Testis (tissue), 3 donors: ENCODE results near the gene ADD3. TPM values are rescaled to one million over a fixed set of nuclear protein-coding genes. Genes with fewer than 3 reads are reported as not detected.

ENCODE experiments used
- DNase-seq: peaks from one replicate; pipeline ENCODE4 v3.0.0-alpha.2; 2019
- H3K27ac ChIP-seq, 2 donors: fragments of 200-600 bp; sonication (generic); one replicate each; pipeline ENCODE4 v1.5.1; 2019
- H3K27me3 ChIP-seq: fragments of 200-600 bp; sonication (generic); one replicate; pipeline ENCODE4 v1.5.1; 2019
- H3K36me3 ChIP-seq: fragments of 200-600 bp; sonication (generic); one replicate; pipeline ENCODE4 v1.5.1; 2017; ENCODE audit warnings: low read depth; ENCODE audit errors: missing control alignments
- H3K4me1 ChIP-seq: fragments of 200-600 bp; sonication (generic); one replicate; pipeline ENCODE4 v1.5.1; 2019
- H3K4me3 ChIP-seq, 2 donors: fragments of 200-600 bp; sonication (generic); one replicate each; pipeline ENCODE4 v1.5.1; 2017 to 2019
- H3K9me3 ChIP-seq: fragments of 200-600 bp; sonication (generic); one replicate; pipeline ENCODE4 v1.5.1; 2017
- POLR2A ChIP-seq: fragments of 450-650 bp; IDR thresholded peaks from one replicate; pipeline ENCODE4 v1.6.1; 2017; ENCODE audit warnings: antibody characterized with exemption, mild to moderate bottlenecking, moderate library complexity
- WGBS, 2 donors: methylation state at CpG; one replicate each; pipeline ENCODE4 v1.1.5; 2018; 5-methylcytosine and 5-hydroxymethylcytosine counted together
- intact Hi-C: fragments of 100-400 bp; cut with DNase I; formaldehyde crosslinking; loops from one replicate; pipeline ENCODE4 v1.15.1; 2023; ENCODE audit warnings: low total_unique reads
- polyA plus RNA-seq: library from polyadenylated mRNA; stranded (reverse); fragments of 350-450 nt; fragmentation: Illumina TruSeq; extraction: RNeasy Lipid Tissue Mini Kit (QIAGEN cat#74804); gene quantifications from one replicate; pipeline ENCODE4 v1.2.3, GENCODE V29; 2014; ENCODE audit warnings: low read depth, low replicate concordance; ENCODE audit not compliant: insufficient read depth
- total RNA-seq, 2 donors: library from RNA; depleted of rRNA; stranded (reverse); fragments of >200 nt; gene quantifications; one replicate each; pipeline ENCODE4 v1.2.3, GENCODE V29; 2016
- TF ChIP-seq, protein P1 (sequence below), 3 experiments: fragments of 450-650 bp in 2 of 3; fragments of 200-600 bp in 1 of 3; sonication (generic) in 1 of 3; IDR thresholded peaks; one replicate each; pipeline ENCODE4 v1.5.1; 2016 to 2019; ENCODE audit warnings: antibody characterized with exemption in 3 of 3, mild to moderate bottlenecking in 2 of 3, moderate library complexity in 1 of 3

The ADD3 gene
- total and polyA plus RNA-seq, 3 donors from 2014 or later = 155 to 394 (median 240) TPM

GRCh38 chr10:110023785-110024465, 16.1 kb downstream of the ADD3 start:
- H3K4me3 ChIP-seq = no peak overlapping the region
- H3K4me1 ChIP-seq = no peaks in the 10 kb centered on the region
- intact Hi-C loops = no loop called here
- 74 to 81% methylated on average over 4 of the region's 4 CpGs for WGBS, 2 donors
- H3K9me3 ChIP-seq = no peaks in the 10 kb centered on the region
- TF ChIP-seq, protein P1, sequence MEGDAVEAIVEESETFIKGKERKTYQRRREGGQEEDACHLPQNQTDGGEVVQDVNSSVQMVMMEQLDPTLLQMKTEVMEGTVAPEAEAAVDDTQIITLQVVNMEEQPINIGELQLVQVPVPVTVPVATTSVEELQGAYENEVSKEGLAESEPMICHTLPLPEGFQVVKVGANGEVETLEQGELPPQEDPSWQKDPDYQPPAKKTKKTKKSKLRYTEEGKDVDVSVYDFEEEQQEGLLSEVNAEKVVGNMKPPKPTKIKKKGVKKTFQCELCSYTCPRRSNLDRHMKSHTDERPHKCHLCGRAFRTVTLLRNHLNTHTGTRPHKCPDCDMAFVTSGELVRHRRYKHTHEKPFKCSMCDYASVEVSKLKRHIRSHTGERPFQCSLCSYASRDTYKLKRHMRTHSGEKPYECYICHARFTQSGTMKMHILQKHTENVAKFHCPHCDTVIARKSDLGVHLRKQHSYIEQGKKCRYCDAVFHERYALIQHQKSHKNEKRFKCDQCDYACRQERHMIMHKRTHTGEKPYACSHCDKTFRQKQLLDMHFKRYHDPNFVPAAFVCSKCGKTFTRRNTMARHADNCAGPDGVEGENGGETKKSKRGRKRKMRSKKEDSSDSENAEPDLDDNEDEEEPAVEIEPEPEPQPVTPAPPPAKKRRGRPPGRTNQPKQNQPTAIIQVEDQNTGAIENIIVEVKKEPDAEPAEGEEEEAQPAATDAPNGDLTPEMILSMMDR (IDR thresholded peaks at IDR 0.05) = no peak
- TF ChIP-seq POLR2A = no peak
- DNase-seq = no peak
- no peaks in the 10 kb centered on the region for H3K27me3 ChIP-seq
- no peak overlapping the region for H3K27ac ChIP-seq
- no peaks in the 10 kb centered on the region for H3K36me3 ChIP-seq

GRCh38 chr10:110029450-110029849, 21.7 kb downstream of the ADD3 start:
- no peaks in the 10 kb centered on the region for H3K27me3 ChIP-seq
- TF ChIP-seq, protein P1 (IDR thresholded peaks at IDR 0.05) = no peak
- TF ChIP-seq POLR2A = no peak
- intact Hi-C loops = no loop called here
- no peaks in the 10 kb centered on the region for H3K9me3 ChIP-seq
- DNase-seq = no peak
- H3K27ac ChIP-seq = peak overlapping the region in 1 of 2 donors; percentile 25
- H3K4me3 ChIP-seq = no peak overlapping the region
- H3K4me1 ChIP-seq = peaks cover 21% of the 10 kb centered on the region
- WGBS, 2 donors = 54 to 57% methylated on average over 2 of the region's 2 CpGs
- H3K36me3 ChIP-seq = no peaks in the 10 kb centered on the region

GRCh38 chr10:110032801-110033700, 25.3 kb downstream of the ADD3 start:
- peak; percentile 31 for DNase-seq
- Histone ChIP-seq H3K9me3 (no peaks in the 10 kb centered on the region), H3K36me3 (no peaks in the 10 kb centered on the region), H3K27me3 (no peaks in the 10 kb centered on the region), H3K4me1 (peaks cover 21% of the 10 kb centered on the region), H3K27ac (no peak overlapping the region), H3K4me3 (no peak overlapping the region)
- TF ChIP-seq, protein P1 (IDR thresholded peaks at IDR 0.05) = no peak
- TF ChIP-seq POLR2A = no peak
- intact Hi-C loops = no loop called here
- WGBS, 2 donors = 43 to 50% methylated on average over 4 of the region's 4 CpGs

DNA sequence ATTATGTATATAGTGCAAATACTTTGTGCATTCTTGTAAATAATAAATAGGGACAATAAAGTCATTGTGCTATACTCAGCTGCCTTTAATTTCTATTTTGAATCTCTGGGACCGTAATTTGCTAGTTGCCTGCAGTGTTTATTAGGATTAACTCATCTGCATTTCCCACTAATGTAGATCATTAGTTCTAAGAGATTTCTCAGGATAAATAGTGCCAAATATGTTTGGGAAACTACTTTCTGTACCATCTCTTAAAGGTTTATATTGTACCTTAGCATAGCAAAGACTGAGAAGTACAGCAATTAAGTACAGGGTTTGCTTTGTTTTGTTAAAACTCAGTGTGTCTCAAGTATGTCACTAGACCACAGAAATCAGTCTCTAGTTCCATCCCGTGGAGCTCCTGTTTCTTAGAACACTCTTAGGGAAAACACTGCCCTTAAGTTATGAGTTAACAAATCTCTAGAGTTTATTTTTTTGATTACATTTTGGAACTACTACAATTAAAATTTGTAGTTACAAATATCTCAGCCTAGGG, 26.0 kb downstream of the ADD3 start:
- intact Hi-C loops = no loop called here
- DNase-seq = no peak
- peaks cover 21% of the 10 kb centered on the region for H3K4me1 ChIP-seq

More for the DNA sequence above, 26.0 kb downstream of the ADD3 start:
- Histone ChIP-seq H3K9me3 (no peaks in the 10 kb centered on the region), H3K27ac (no peak overlapping the region), H3K27me3 (no peaks in the 10 kb centered on the region), H3K36me3 (no peaks in the 10 kb centered on the region), H3K4me3 (no peak overlapping the region)
- 17 to 23% methylated on average over 2 of the region's 2 CpGs for WGBS, 2 donors
- TF ChIP-seq POLR2A = no peak
- TF ChIP-seq, protein P1 (IDR thresholded peaks at IDR 0.05) = no peak
